Suprapubic skin (tissue), 4 donors: ENCODE data around the gene TFPI. TPM values are rescaled to one million over a fixed set of nuclear protein-coding genes. Genes with fewer than 3 reads are reported as not detected.
A peak's percentile ranks its signal among the peaks of the same experiment; 100 is the strongest.

Experiments used
- DNase-seq, 2 donors: peaks; one replicate each; pipeline ENCODE4 v3.0.0-alpha.2; 2019; ENCODE audit warnings: low spot score in 2 of 2
- H3K27ac ChIP-seq: fragments of 200-600 bp; sonication (generic); one replicate; pipeline ENCODE4 v1.5.1; 2019
- H3K27me3 ChIP-seq: fragments of 200-600 bp; sonication (generic); one replicate; pipeline ENCODE4 v1.5.1; 2019
- H3K36me3 ChIP-seq: fragments of 200-600 bp; sonication (generic); one replicate; pipeline ENCODE4 v1.5.1; 2019
- H3K4me1 ChIP-seq: fragments of 200-600 bp; sonication (generic); one replicate; pipeline ENCODE4 v1.5.1; 2019
- H3K4me3 ChIP-seq: fragments of 200-600 bp; sonication (generic); one replicate; pipeline ENCODE4 v1.5.1; 2019; ENCODE audit warnings: mild to moderate bottlenecking
- H3K9me3 ChIP-seq: fragments of 200-600 bp; sonication (generic); one replicate; pipeline ENCODE4 v1.5.1; 2019
- EP300 ChIP-seq: sonication (generic); formaldehyde crosslinking; IDR thresholded peaks from one replicate; pipeline ENCODE4 v1.6.1; 2017; ENCODE audit warnings: antibody characterized with exemption
- POLR2A ChIP-seq, 2 donors: fragments of 450-650 bp; IDR thresholded peaks; one replicate each; pipeline ENCODE4 v1.6.1; 2017; ENCODE audit warnings: antibody characterized with exemption in 2 of 2, mild to moderate bottlenecking in 2 of 2, moderate library complexity in 2 of 2
- POLR2AphosphoS5 ChIP-seq, 3 donors: sonication (generic); formaldehyde crosslinking; IDR thresholded peaks; one replicate each; pipeline ENCODE4 v1.6.1; 2017; ENCODE audit warnings: antibody characterized with exemption in 3 of 3
- WGBS: methylation state at CpG from one replicate; pipeline ENCODE4 v1.1.5; 2018; 5-methylcytosine and 5-hydroxymethylcytosine counted together
- total RNA-seq, 4 donors: library from RNA; depleted of rRNA; stranded (reverse); fragments of >200 nt; gene quantifications; one replicate each; pipeline ENCODE4 v1.1.0, GENCODE V29; 2016
- TF ChIP-seq, protein P1 (sequence below), 2 donors: fragments of 200-600 bp in 1 of 2; fragments of 450-650 bp in 1 of 2; sonication (generic) in 1 of 2; IDR thresholded peaks; one replicate each; pipeline ENCODE4 v1.5.1; 2016 to 2019; ENCODE audit warnings: antibody characterized with exemption in 2 of 2, mild to moderate bottlenecking in 1 of 2, moderate library complexity in 1 of 2

TFPI gene
- total RNA-seq, 4 donors from 2014 or later = 6.3 to 23.1 (median 18.0) TPM

- no peaks in the 10 kb centered on the region for H3K27me3 ChIP-seq
- DNase-seq = no peak
- H3K4me1 ChIP-seq = peaks cover 19% of the 10 kb centered on the region
- H3K36me3 ChIP-seq = no peaks in the 10 kb centered on the region
- 70% methylated on average over 2 of the region's 2 CpGs for WGBS
- H3K9me3 ChIP-seq = no peaks in the 10 kb centered on the region
- H3K4me3 ChIP-seq = no peak overlapping the region
- H3K27ac ChIP-seq = peak overlapping the region; percentile 38
- TF ChIP-seq POLR2AphosphoS5 (IDR thresholded peaks at IDR 0.05) = no peak
- no peak for TF ChIP-seq EP300
- TF ChIP-seq, protein P1, sequence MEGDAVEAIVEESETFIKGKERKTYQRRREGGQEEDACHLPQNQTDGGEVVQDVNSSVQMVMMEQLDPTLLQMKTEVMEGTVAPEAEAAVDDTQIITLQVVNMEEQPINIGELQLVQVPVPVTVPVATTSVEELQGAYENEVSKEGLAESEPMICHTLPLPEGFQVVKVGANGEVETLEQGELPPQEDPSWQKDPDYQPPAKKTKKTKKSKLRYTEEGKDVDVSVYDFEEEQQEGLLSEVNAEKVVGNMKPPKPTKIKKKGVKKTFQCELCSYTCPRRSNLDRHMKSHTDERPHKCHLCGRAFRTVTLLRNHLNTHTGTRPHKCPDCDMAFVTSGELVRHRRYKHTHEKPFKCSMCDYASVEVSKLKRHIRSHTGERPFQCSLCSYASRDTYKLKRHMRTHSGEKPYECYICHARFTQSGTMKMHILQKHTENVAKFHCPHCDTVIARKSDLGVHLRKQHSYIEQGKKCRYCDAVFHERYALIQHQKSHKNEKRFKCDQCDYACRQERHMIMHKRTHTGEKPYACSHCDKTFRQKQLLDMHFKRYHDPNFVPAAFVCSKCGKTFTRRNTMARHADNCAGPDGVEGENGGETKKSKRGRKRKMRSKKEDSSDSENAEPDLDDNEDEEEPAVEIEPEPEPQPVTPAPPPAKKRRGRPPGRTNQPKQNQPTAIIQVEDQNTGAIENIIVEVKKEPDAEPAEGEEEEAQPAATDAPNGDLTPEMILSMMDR (IDR thresholded peaks at IDR 0.05) = no peak
- no peak for TF ChIP-seq POLR2A (IDR thresholded peaks at IDR 0.05)
Measured at GRCh38 chr2:187470698-187471097, 83.5 kb downstream of the TFPI start.

- no peak overlapping the region for H3K4me3 ChIP-seq
- H3K9me3 ChIP-seq = no peaks in the 10 kb centered on the region
- H3K36me3 ChIP-seq = no peaks in the 10 kb centered on the region
- no peak for DNase-seq
- no peak overlapping the region for H3K27ac ChIP-seq
- H3K4me1 ChIP-seq = peaks cover 19% of the 10 kb centered on the region
- no peak for TF ChIP-seq EP300
- TF ChIP-seq, protein P1 (IDR thresholded peaks at IDR 0.05) = no peak
- TF ChIP-seq POLR2A (IDR thresholded peaks at IDR 0.05) = no peak
- no peak for TF ChIP-seq POLR2AphosphoS5 (IDR thresholded peaks at IDR 0.05)
- no peaks in the 10 kb centered on the region for H3K27me3 ChIP-seq
Measured at GRCh38 chr2:187469538-187469937, 84.7 kb downstream of the TFPI start.

GRCh38 chr2:187468262-187468661, 86.0 kb downstream of the TFPI start:
- Histone ChIP-seq H3K27me3 (no peaks in the 10 kb centered on the region), H3K4me1 (peaks cover 17% of the 10 kb centered on the region), H3K4me3 (no peak overlapping the region), H3K27ac (no peak overlapping the region), H3K36me3 (no peaks in the 10 kb centered on the region), H3K9me3 (no peaks in the 10 kb centered on the region)
- DNase-seq = no peak
- TF ChIP-seq POLR2A (IDR thresholded peaks at IDR 0.05) (no peak), EP300 (no peak), POLR2AphosphoS5 (IDR thresholded peaks at IDR 0.05) (no peak)
- TF ChIP-seq, protein P1 (IDR thresholded peaks at IDR 0.05) = no peak

DNA sequence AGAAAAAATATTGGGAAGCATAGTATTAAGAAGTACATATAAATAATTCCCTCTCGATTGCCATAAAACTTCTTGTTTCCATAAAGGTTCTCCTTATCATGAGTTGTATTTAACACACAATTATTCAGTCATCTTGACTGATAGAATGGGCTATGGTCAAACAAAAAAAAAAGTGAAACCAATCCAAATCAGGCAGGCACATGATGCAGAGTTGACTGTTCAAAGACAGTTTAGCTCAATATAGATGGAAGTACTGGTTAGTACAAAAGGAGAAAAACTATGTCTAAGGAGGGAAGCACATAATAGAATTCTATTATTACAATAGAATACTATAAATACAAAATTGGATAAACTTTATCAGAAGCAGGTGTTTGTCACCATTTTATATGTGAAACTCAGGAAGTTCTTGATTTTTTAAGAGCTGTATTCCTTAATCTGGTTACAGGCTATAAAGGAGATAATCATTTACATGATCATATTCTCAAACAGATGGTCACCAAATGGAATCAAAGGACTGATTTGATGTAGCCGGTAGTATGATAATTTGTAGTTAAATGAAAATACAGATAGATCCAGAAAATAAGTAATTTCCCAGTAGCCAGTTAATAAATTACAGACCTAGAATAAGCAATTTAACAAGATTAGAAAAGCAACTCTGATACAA, 88.0 kb downstream of the TFPI start:
- no peak overlapping the region for H3K27ac ChIP-seq
- H3K9me3 ChIP-seq = no peaks in the 10 kb centered on the region
- no peak for DNase-seq
- H3K36me3 ChIP-seq = no peaks in the 10 kb centered on the region
- H3K27me3 ChIP-seq = no peaks in the 10 kb centered on the region
- H3K4me1 ChIP-seq = peaks cover 16% of the 10 kb centered on the region
- TF ChIP-seq POLR2A (IDR thresholded peaks at IDR 0.05) (no peak), EP300 (no peak), POLR2AphosphoS5 (IDR thresholded peaks at IDR 0.05) (no peak)
- TF ChIP-seq, protein P1 (IDR thresholded peaks at IDR 0.05) = no peak
- 84% methylated on average over 2 of the region's 2 CpGs for WGBS
- H3K4me3 ChIP-seq = no peak overlapping the region

DNA sequence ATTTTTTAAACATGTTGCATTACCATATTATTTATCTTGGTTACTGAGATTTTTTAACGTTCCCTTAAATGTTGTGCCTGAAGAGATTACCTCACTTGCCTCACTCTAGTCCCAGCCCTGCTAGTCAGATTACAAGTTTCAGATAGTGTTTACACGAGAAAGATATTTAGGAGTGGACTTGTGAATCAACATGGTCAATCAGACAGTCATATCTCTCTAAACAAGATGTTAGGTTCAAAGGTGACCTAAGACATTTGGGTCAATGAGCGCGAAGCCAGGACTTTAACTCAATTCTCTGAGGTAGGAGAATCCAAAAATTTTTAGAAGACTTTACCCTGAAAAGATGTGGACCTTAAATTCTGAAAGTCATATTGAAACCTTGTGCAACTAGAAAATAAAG, 91.4 kb downstream of the TFPI start:
- no peak for TF ChIP-seq POLR2AphosphoS5 (IDR thresholded peaks at IDR 0.05)
- no peak for TF ChIP-seq POLR2A (IDR thresholded peaks at IDR 0.05)
- TF ChIP-seq, protein P1 (IDR thresholded peaks at IDR 0.05) = no peak
- no peak for TF ChIP-seq EP300
- WGBS = 41% methylated on average over 4 of the region's 4 CpGs
- no peak overlapping the region for H3K27ac ChIP-seq
- DNase-seq = no peak
- H3K9me3 ChIP-seq = no peaks in the 10 kb centered on the region
- no peaks in the 10 kb centered on the region for H3K4me1 ChIP-seq
- no peaks in the 10 kb centered on the region for H3K36me3 ChIP-seq
- H3K4me3 ChIP-seq = no peak overlapping the region
- H3K27me3 ChIP-seq = no peaks in the 10 kb centered on the region
